GM12878 (cell line): Measurements from ENCODE around the gene MAD2L1. TPM values are rescaled to one million over a fixed set of nuclear protein-coding genes. Genes with fewer than 3 reads are reported as not detected.

ENCODE experiments used
- ATF3 ChIP-seq: IDR thresholded peaks from 2 replicates; pipeline ENCODE4 v1.6.1; 2011; ENCODE audit warnings: low read depth, mild to moderate bottlenecking, low read length, moderate library complexity, borderline replicate concordance; ENCODE audit errors: extremely low read depth
- CBX3 ChIP-seq: fragments of 200-600 bp; sonication (generic); IDR thresholded peaks from 2 replicates; pipeline ENCODE4 v1.6.1; 2016; ENCODE audit warnings: low read depth, borderline replicate concordance
- ELK1 ChIP-seq: IDR thresholded peaks from 2 replicates; pipeline ENCODE4 v1.6.1; 2012; ENCODE audit warnings: low read depth, low read length, improper control_type of control experiment
- ETV6 ChIP-seq, 2 experiments: fragments of 450-650 bp in 1 of 2; IDR thresholded peaks in 1 of 2; conservative IDR thresholded peaks in 1 of 2; 2 replicates each; pipeline ENCODE4 v1.6.1; 2014; ENCODE audit warnings: antibody characterized with exemption in 1 of 2, borderline replicate concordance in 1 of 2, low read depth in 1 of 2, mild to moderate bottlenecking in 1 of 2, moderate library complexity in 1 of 2
- GABPA ChIP-seq: IDR thresholded peaks from 2 replicates; pipeline ENCODE4 v1.6.1; 2014; ENCODE audit warnings: antibody characterized with exemption, low read depth, mild to moderate bottlenecking, inconsistent platforms
- IKZF2 ChIP-seq, 2 experiments: fragments of 450-650 bp; IDR thresholded peaks; 2 replicates each; pipeline ENCODE4 v1.6.1; 2017; ENCODE audit warnings: mild to moderate bottlenecking in 2 of 2, moderate library complexity in 2 of 2
- IRF4 ChIP-seq: IDR thresholded peaks from 2 replicates; pipeline ENCODE4 v1.6.1; 2011; ENCODE audit warnings: low read depth, low read length
- MTA2 ChIP-seq: fragments of 450-650 bp; IDR thresholded peaks from 2 replicates; pipeline ENCODE4 v1.6.1; 2016; ENCODE audit warnings: low read depth, mild to moderate bottlenecking, moderate library complexity
- NFXL1 ChIP-seq: fragments of 450-650 bp; IDR thresholded peaks from 2 replicates; pipeline ENCODE4 v1.6.1; 2017; ENCODE audit warnings: antibody characterized with exemption, mild to moderate bottlenecking, borderline replicate concordance
- REST ChIP-seq: IDR thresholded peaks from 2 replicates; pipeline ENCODE4 v1.6.1; 2012; ENCODE audit warnings: mild to moderate bottlenecking, low read depth, low read length
- SIX5 ChIP-seq: IDR thresholded peaks from 2 replicates; pipeline ENCODE4 v1.6.1; 2011; ENCODE audit warnings: mild to moderate bottlenecking, low read depth, low read length, moderate library complexity; ENCODE audit not compliant: severe bottlenecking
- SKIL ChIP-seq: fragments of 450-650 bp; IDR thresholded peaks from 2 replicates; pipeline ENCODE4 v1.6.1; 2017; ENCODE audit warnings: mild to moderate bottlenecking, low read depth, inconsistent platforms; ENCODE audit not compliant: poor library complexity, severe bottlenecking
- SMARCA5 ChIP-seq: fragments of 450-650 bp; IDR thresholded peaks from 2 replicates; pipeline ENCODE4 v1.6.1; 2017; ENCODE audit warnings: mild to moderate bottlenecking
- SREBF2 ChIP-seq: IDR thresholded peaks from 2 replicates; pipeline ENCODE4 v1.6.1; 2012; ENCODE audit warnings: mild to moderate bottlenecking, low read length
- SRF ChIP-seq, 2 experiments: IDR thresholded peaks; 2 replicates each; pipeline ENCODE4 v1.6.1; 2011; ENCODE audit warnings: low read depth in 2 of 2, low read length in 2 of 2, mild to moderate bottlenecking in 1 of 2, moderate library complexity in 1 of 2
- TAF1 ChIP-seq: IDR thresholded peaks from 2 replicates; pipeline ENCODE4 v1.6.1; 2011; ENCODE audit warnings: mild to moderate bottlenecking, low read depth, low read length, borderline replicate concordance
- ZBTB4 ChIP-seq: fragments of 450-650 bp; formaldehyde crosslinking; IDR thresholded peaks from 2 replicates; pipeline ENCODE4 v1.4.0; 2022; ENCODE audit warnings: mild to moderate bottlenecking, moderate library complexity
- ZZZ3 ChIP-seq: IDR thresholded peaks from 2 replicates; pipeline ENCODE4 v1.6.1; 2011; ENCODE audit warnings: low read depth; ENCODE audit not compliant: control insufficient read depth, insufficient read length
- polyA plus RNA-seq, 11 experiments: library from polyadenylated mRNA; depleted of rRNA in 4 of 11; unstranded in 6 of 11; stranded (reverse) in 5 of 11; fragments of >200 nt; fragmentation: Nextera tagmentation in 4 of 11; fragmentation: Illumina TruSeq in 1 of 11; extraction: Ambion mirVana in 4 of 11; extraction: Trizol in 1 of 11; gene quantifications; 1 replicate in 1 of 11; 2 replicates in 10 of 11; pipeline versions ENCODE4 v1.2.1 to v1.2.3, GENCODE V29; 2011 to 2016; ENCODE audit warnings: inconsistent platforms in 2 of 11, missing spikeins in 2 of 11, low read depth in 1 of 11
- total RNA-seq, 4 experiments: library from RNA; depleted of rRNA in 3 of 4; stranded (reverse); fragments of >200 nt in 3 of 4; fragmentation: Illumina TruSeq in 1 of 4; extraction: Trizol in 1 of 4; gene quantifications; 2 replicates each; pipeline versions ENCODE4 v1.2.1 to v1.2.3, GENCODE V29; 2013 to 2021

Gene MAD2L1
- total and polyA plus RNA-seq, 10 of the 15 experiments (the other 5 are each of a cell fraction or from before 2014, with no cell fraction given): 58.1 to 407 (median 110) TPM

- TF ChIP-seq REST: peak; percentile 70
- TF ChIP-seq CBX3: no peak
- TF ChIP-seq IKZF2 (IDR thresholded peaks at IDR 0.05): peak; percentile 69 to 81
- no peak for TF ChIP-seq SREBF2
- no peak for TF ChIP-seq NFXL1
- no peak for TF ChIP-seq ZBTB4 (CRISPR knock-in tag)
- peak; percentile 24; the same call in 1 of the 2 replicates for TF ChIP-seq ELK1
- no peak for TF ChIP-seq SMARCA5
- no peak for TF ChIP-seq SKIL
- TF ChIP-seq SIX5: no peak
- TF ChIP-seq GABPA: 0 out of 2 replicates have a peak, but pooled peaks have one; percentile 64
- no peak for TF ChIP-seq IRF4
- no peak for TF ChIP-seq ZZZ3
- peak; percentile 3 for TF ChIP-seq TAF1
- TF ChIP-seq MTA2: peak; percentile 31; the same call in 1 of the 2 replicates
- 0 out of 4 replicates have a peak, but pooled peaks of 1 of the 2 experiments have one; percentile 54 for TF ChIP-seq SRF (IDR thresholded peaks at IDR 0.05; ENCODE audit: low read depth in 2 of 2, low read length in 2 of 2)
- TF ChIP-seq ETV6 (conservative IDR thresholded peaks at IDR 0.05 in 1 of 2, IDR thresholded peaks at IDR 0.05 in 1 of 2; ENCODE audit: borderline replicate concordance in 1 of 2, low read depth in 1 of 2): no peak
- TF ChIP-seq ATF3: peak; percentile 72; the same call in 1 of the 2 replicates
Measured at GRCh38 chr4:120066517-120067340, at the start of gene MAD2L1 (continued).
